Measurements from ENCODE around the gene CRBN.

CRBN gene

GRCh38 chr3:3137526-3137925, 42.0 kb downstream of the CRBN start:
- no peak overlapping the region for H3K27ac ChIP-seq (ENCODE audit: low read length)
- H3K27me3 ChIP-seq (ENCODE audit: control insufficient read depth, insufficient read depth, low read length) = no peaks in the 10 kb centered on the region
- no peaks in the 10 kb centered on the region for H3K9me3 ChIP-seq (ENCODE audit: control insufficient read depth, insufficient read depth, low read length)
- DNase-seq (ENCODE audit: low read depth, low spot score) = no peak
- no peaks in the 10 kb centered on the region for H3K4me1 ChIP-seq (ENCODE audit: control insufficient read depth, insufficient read depth, low read length)
- peaks cover 3% of the 10 kb centered on the region; the same call in 1 of the 2 replicates for H3K36me3 ChIP-seq (ENCODE audit: control insufficient read depth, insufficient read depth, low read length)
- no CpG with 5 or more reads among the region's 6 CpGs for WGBS (ENCODE audit: insufficient coverage, insufficient read length)
- H3K4me3 ChIP-seq (ENCODE audit: low read length) = no peak overlapping the region

- no CpG with 5 or more reads among the region's 4 CpGs for WGBS (ENCODE audit: insufficient coverage, insufficient read length)
- DNase-seq (ENCODE audit: low read depth, low spot score) = no peak
- Histone ChIP-seq H3K36me3 (ENCODE audit: control insufficient read depth, insufficient read depth, low read length) (peaks cover under 1% of the 10 kb centered on the region; the same call in 1 of the 2 replicates), H3K27me3 (ENCODE audit: control insufficient read depth, insufficient read depth, low read length) (no peaks in the 10 kb centered on the region), H3K9me3 (ENCODE audit: control insufficient read depth, insufficient read depth, low read length) (no peaks in the 10 kb centered on the region), H3K4me1 (ENCODE audit: control insufficient read depth, insufficient read depth, low read length) (no peaks in the 10 kb centered on the region), H3K27ac (ENCODE audit: low read length) (no peak overlapping the region), H3K4me3 (ENCODE audit: low read length) (no peak overlapping the region)
Measured at GRCh38 chr3:3134750-3135448, 44.6 kb downstream of the CRBN start.

GRCh38 chr3:3133500-3133899, 46.0 kb downstream of the CRBN start:
- Histone ChIP-seq H3K36me3 (ENCODE audit: control insufficient read depth, insufficient read depth, low read length) (peaks cover 8% of the 10 kb centered on the region; the same call in 1 of the 2 replicates), H3K27ac (ENCODE audit: low read length) (no peak overlapping the region), H3K4me3 (ENCODE audit: low read length) (no peak overlapping the region), H3K9me3 (ENCODE audit: control insufficient read depth, insufficient read depth, low read length) (no peaks in the 10 kb centered on the region), H3K27me3 (ENCODE audit: control insufficient read depth, insufficient read depth, low read length) (no peaks in the 10 kb centered on the region), H3K4me1 (ENCODE audit: control insufficient read depth, insufficient read depth, low read length) (no peaks in the 10 kb centered on the region)
- WGBS (ENCODE audit: insufficient coverage, insufficient read length) = no CpG with 5 or more reads among the region's 6 CpGs
- no peak for DNase-seq (ENCODE audit: low read depth, low spot score)

GRCh38 chr3:3129579-3129978, 49.9 kb downstream of the CRBN start:
- no peak for DNase-seq (ENCODE audit: low read depth, low spot score)
- Histone ChIP-seq H3K27ac (ENCODE audit: low read length) (no peak overlapping the region), H3K36me3 (ENCODE audit: control insufficient read depth, insufficient read depth, low read length) (peaks cover 8% of the 10 kb centered on the region; the same call in 1 of the 2 replicates), H3K4me3 (ENCODE audit: low read length) (no peak overlapping the region), H3K27me3 (ENCODE audit: control insufficient read depth, insufficient read depth, low read length) (no peaks in the 10 kb centered on the region), H3K4me1 (ENCODE audit: control insufficient read depth, insufficient read depth, low read length) (no peaks in the 10 kb centered on the region), H3K9me3 (ENCODE audit: control insufficient read depth, insufficient read depth, low read length) (no peaks in the 10 kb centered on the region)
- no CpG with 5 or more reads among the region's 5 CpGs for WGBS (ENCODE audit: insufficient coverage, insufficient read length)

- Histone ChIP-seq H3K4me3 (ENCODE audit: low read length) (peak overlapping the region; percentile 98), H3K9me3 (ENCODE audit: control insufficient read depth, insufficient read depth, low read length) (no peaks in the 10 kb centered on the region), H3K27ac (ENCODE audit: low read length) (no peak overlapping the region), H3K4me1 (ENCODE audit: control insufficient read depth, insufficient read depth, low read length) (no peaks in the 10 kb centered on the region), H3K36me3 (ENCODE audit: control insufficient read depth, insufficient read depth, low read length) (peaks cover 8% of the 10 kb centered on the region; the same call in 1 of the 2 replicates), H3K27me3 (ENCODE audit: control insufficient read depth, insufficient read depth, low read length) (no peaks in the 10 kb centered on the region)
- no CpG with 5 or more reads among the region's 20 CpGs for WGBS (ENCODE audit: insufficient coverage, insufficient read length)
- DNase-seq (ENCODE audit: low read depth, low spot score) = no peak
Measured at GRCh38 chr3:3127432-3128010, 52.0 kb downstream of the CRBN start.

GRCh38 chr3:3126477-3127431, 52.7 kb downstream of the CRBN start, which contains the start of gene TRNT1:
TRNT1 (plus strand) TSS chr3:3126940; CDS start chr3:3129041, 2,101 bp downstream.
- H3K4me1 ChIP-seq (ENCODE audit: control insufficient read depth, insufficient read depth, low read length) = no peaks in the 10 kb centered on the region
- peak within 1 kb of the TSS; percentile 98 for H3K4me3 ChIP-seq (ENCODE audit: low read length)
- DNase-seq (ENCODE audit: low read depth, low spot score) = peak; percentile 71
- H3K27ac ChIP-seq (ENCODE audit: low read length) = no peak within 1 kb of the TSS
- no CpG with 5 or more reads among the region's 100 CpGs for WGBS (ENCODE audit: insufficient coverage, insufficient read length)
- H3K27me3 ChIP-seq (ENCODE audit: control insufficient read depth, insufficient read depth, low read length) = no peaks in the 10 kb centered on the region
- H3K9me3 ChIP-seq (ENCODE audit: control insufficient read depth, insufficient read depth, low read length) = no peaks in the 10 kb centered on the region
- peaks cover 8% of the 10 kb centered on the region; the same call in 1 of the 2 replicates for H3K36me3 ChIP-seq (ENCODE audit: control insufficient read depth, insufficient read depth, low read length)

GRCh38 chr3:3125977-3126376, 53.5 kb downstream of the CRBN start:
- Histone ChIP-seq H3K36me3 (ENCODE audit: control insufficient read depth, insufficient read depth, low read length) (peaks cover 8% of the 10 kb centered on the region; the same call in 1 of the 2 replicates), H3K27ac (ENCODE audit: low read length) (no peak overlapping the region), H3K4me1 (ENCODE audit: control insufficient read depth, insufficient read depth, low read length) (no peaks in the 10 kb centered on the region), H3K27me3 (ENCODE audit: control insufficient read depth, insufficient read depth, low read length) (no peaks in the 10 kb centered on the region), H3K9me3 (ENCODE audit: control insufficient read depth, insufficient read depth, low read length) (no peaks in the 10 kb centered on the region), H3K4me3 (ENCODE audit: low read length) (peak overlapping the region; percentile 98; the same call in 1 of the 2 replicates)
- DNase-seq (ENCODE audit: low read depth, low spot score) = no peak
- WGBS (ENCODE audit: insufficient coverage, insufficient read length) = no CpG with 5 or more reads among the region's 24 CpGs

- WGBS (ENCODE audit: insufficient coverage, insufficient read length) = no CpG with 5 or more reads among the region's 4 CpGs
- no peak overlapping the region for H3K4me3 ChIP-seq (ENCODE audit: low read length)
Measured at GRCh38 chr3:3119393-3119851, 60.1 kb downstream of the CRBN start.

GRCh38 chr3:3117651-3118050, 61.8 kb downstream of the CRBN start:
- no CpG with 5 or more reads among the region's 2 CpGs for WGBS (ENCODE audit: insufficient coverage, insufficient read length)
- Histone ChIP-seq H3K4me1 (ENCODE audit: control insufficient read depth, insufficient read depth, low read length) (no peaks in the 10 kb centered on the region), H3K4me3 (ENCODE audit: low read length) (no peak overlapping the region), H3K27me3 (ENCODE audit: control insufficient read depth, insufficient read depth, low read length) (no peaks in the 10 kb centered on the region), H3K27ac (ENCODE audit: low read length) (no peak overlapping the region), H3K9me3 (ENCODE audit: control insufficient read depth, insufficient read depth, low read length) (no peaks in the 10 kb centered on the region), H3K36me3 (ENCODE audit: control insufficient read depth, insufficient read depth, low read length) (no peaks in the 10 kb centered on the region)
- no peak for DNase-seq (ENCODE audit: low read depth, low spot score)

More at GRCh38 chr3:3119393-3119851, 60.1 kb downstream of the CRBN start:
- Histone ChIP-seq H3K36me3 (ENCODE audit: control insufficient read depth, insufficient read depth, low read length) (no peaks in the 10 kb centered on the region), H3K27me3 (ENCODE audit: control insufficient read depth, insufficient read depth, low read length) (no peaks in the 10 kb centered on the region), H3K4me1 (ENCODE audit: control insufficient read depth, insufficient read depth, low read length) (no peaks in the 10 kb centered on the region), H3K27ac (ENCODE audit: low read length) (no peak overlapping the region), H3K9me3 (ENCODE audit: control insufficient read depth, insufficient read depth, low read length) (no peaks in the 10 kb centered on the region)
- no peak for DNase-seq (ENCODE audit: low read depth, low spot score)
